Colonic mucosa (tissue), 4 donors: Measurements from ENCODE around the gene ARMC12. TPM values are rescaled to one million over a fixed set of nuclear protein-coding genes. Genes with fewer than 3 reads are reported as not detected.

Experiments
- DNase-seq: peaks from one replicate; pipeline ENCODE4 v3.0.0-alpha.2; 2020
- H3K27ac ChIP-seq: fragments of 200-600 bp; one replicate; pipeline ENCODE4 v1.8.0; 2021
- H3K27me3 ChIP-seq: fragments of 200-600 bp; one replicate; pipeline ENCODE4 v1.8.0; 2021
- H3K36me3 ChIP-seq: fragments of 200-600 bp; one replicate; pipeline ENCODE4 v1.8.0; 2021
- H3K4me1 ChIP-seq: fragments of 200-600 bp; one replicate; pipeline ENCODE4 v1.8.0; 2021; ENCODE audit warnings: mild to moderate bottlenecking
- H3K4me3 ChIP-seq: fragments of 200-600 bp; one replicate; pipeline ENCODE4 v1.8.0; 2021
- H3K9ac ChIP-seq, 2 donors: one replicate each; pipeline ENCODE4 v1.7.0; 2013; ENCODE audit warnings: control low read depth in 2 of 2, low read depth in 2 of 2, low read length in 2 of 2
- H3K9me3 ChIP-seq: fragments of 200-600 bp; one replicate; pipeline ENCODE4 v1.8.0; 2021
- CTCF ChIP-seq: fragments of 200-600 bp; IDR thresholded peaks from one replicate; pipeline ENCODE4 v1.8.0; 2022; ENCODE audit warnings: antibody characterized with exemption, mild to moderate bottlenecking
- intact Hi-C: fragments of 100-400 bp; cut with DNase I; formaldehyde crosslinking; loops from one replicate; pipeline ENCODE4 v1.14.1; 2022
- total RNA-seq, 2 donors: library from RNA; stranded (reverse); fragmentation: NEBNext Ultra II Directional in 1 of 2; extraction: Animal tissue kit (Norgen Biotek cat#: 25700) in 1 of 2; gene quantifications; one replicate each; pipeline ENCODE4 v1.2.1, GENCODE V29; 2021
- donor health status: healthy.
- donor health status: DM: no; HTN: no; CAD: no.
- donor health status: DM: no; HTN: no; CAD: no.

The ARMC12 gene
- total RNA-seq, 2 donors from 2014 or later = 0.30 TPM; not detected in 1

GRCh38 chr6:35780719-35781118 lies 43.9 kb downstream of the ARMC12 start, which contains the start of gene CLPSL1:
CLPSL1 (plus strand) TSS chr6:35781019; CDS start chr6:35781111, 92 bp downstream.
- no peaks in the 10 kb centered on the region for H3K9me3 ChIP-seq
- DNase-seq = no peak
- H3K27ac ChIP-seq = no peak within 1 kb of the TSS
- no peak within 1 kb of the TSS for H3K9ac ChIP-seq
- no peak for TF ChIP-seq CTCF
- no peaks in the 10 kb centered on the region for H3K27me3 ChIP-seq
- no peaks in the 10 kb centered on the region for H3K36me3 ChIP-seq
- intact Hi-C loops = no loop called here
- H3K4me1 ChIP-seq = no peaks in the 10 kb centered on the region
- H3K4me3 ChIP-seq = no peak within 1 kb of the TSS

GRCh38 chr6:35781290-35781689 lies 44.5 kb downstream of the ARMC12 start:
- no peaks in the 10 kb centered on the region for H3K27me3 ChIP-seq
- no peak for TF ChIP-seq CTCF

GRCh38 chr6:35782424-35782823 lies 45.6 kb downstream of the ARMC12 start:
- no peak overlapping the region for H3K27ac ChIP-seq
- no peak for TF ChIP-seq CTCF
- no peak overlapping the region for H3K4me3 ChIP-seq
- H3K4me1 ChIP-seq = no peaks in the 10 kb centered on the region
- no peaks in the 10 kb centered on the region for H3K9me3 ChIP-seq
- no peaks in the 10 kb centered on the region for H3K36me3 ChIP-seq
- H3K27me3 ChIP-seq = peaks cover 8% of the 10 kb centered on the region
- intact Hi-C loops = no loop called here
- H3K9ac ChIP-seq = no peak overlapping the region
- no peak for DNase-seq

More at GRCh38 chr6:35781290-35781689, 44.5 kb downstream of the ARMC12 start:
- intact Hi-C loops = no loop called here
- Histone ChIP-seq H3K9ac (no peak overlapping the region), H3K27ac (no peak overlapping the region), H3K4me1 (no peaks in the 10 kb centered on the region), H3K4me3 (no peak overlapping the region), H3K36me3 (no peaks in the 10 kb centered on the region), H3K9me3 (no peaks in the 10 kb centered on the region)
- DNase-seq = no peak

GRCh38 chr6:35784200-35784599 lies 47.4 kb downstream of the ARMC12 start:
- Histone ChIP-seq H3K27me3 (peaks cover 13% of the 10 kb centered on the region), H3K9ac (no peak overlapping the region), H3K27ac (no peak overlapping the region), H3K4me3 (no peak overlapping the region), H3K9me3 (no peaks in the 10 kb centered on the region), H3K4me1 (no peaks in the 10 kb centered on the region), H3K36me3 (no peaks in the 10 kb centered on the region)
- intact Hi-C loops = no loop called here
- DNase-seq = no peak
- no peak for TF ChIP-seq CTCF

GRCh38 chr6:35786272-35786671 lies 49.4 kb downstream of the ARMC12 start:
- TF ChIP-seq CTCF = no peak
- H3K4me1 ChIP-seq = no peaks in the 10 kb centered on the region
- H3K27ac ChIP-seq = no peak overlapping the region
- no peaks in the 10 kb centered on the region for H3K9me3 ChIP-seq
- H3K36me3 ChIP-seq = no peaks in the 10 kb centered on the region
- no peak overlapping the region for H3K4me3 ChIP-seq
- intact Hi-C loops = no loop called here
- no peak for DNase-seq
- no peak overlapping the region for H3K9ac ChIP-seq
- peaks cover 13% of the 10 kb centered on the region for H3K27me3 ChIP-seq
